Activated CD8-positive, alpha-beta T cell treated with anti-CD3 and anti-CD28 coated beads for 36 hours (primary cell): ENCODE data around the gene RMP24. TPM values are rescaled to one million over a fixed set of nuclear protein-coding genes. Genes with fewer than 3 reads are reported as not detected.
"Not testable (repeated sequence)": the region's sequence is repeated elsewhere in the genome, so short reads cannot be mapped to it uniquely, and the experiment has no call there.

Source experiments
- ATAC-seq: fragments of 200-7000 bp; cut with Tn5 transposase; one replicate; pipeline ENCODE4 v1.10.0; 2021; ENCODE audit warnings: mild to moderate bottlenecking, moderate library complexity
- CTCF ChIA-PET: fragments of 350-600 bp; sonication (Branson Sonifier 250); formaldehyde crosslinking; loops from one replicate; lab custom pipeline; 2021; ENCODE audit warnings: antibody characterized with exemption; lab: Charles Lee
- POLR2A ChIA-PET: fragments of 350-600 bp; sonication (Branson Sonifier 250); formaldehyde crosslinking; loops from one replicate; lab custom pipeline; 2021; ENCODE audit warnings: antibody characterized with exemption; lab: Charles Lee
- DNase-seq: peaks from one replicate; pipeline ENCODE4 v3.0.0-alpha.2; 2020
- H3K27ac Mint-ChIP-seq: one replicate; pipeline ENCODE4 v1.8.0; 2021; ENCODE audit warnings: mild to moderate bottlenecking, mixed read lengths
- H3K27me3 Mint-ChIP-seq: one replicate; pipeline ENCODE4 v1.8.0; 2021; ENCODE audit warnings: mixed read lengths
- H3K36me3 Mint-ChIP-seq: one replicate; pipeline ENCODE4 v1.8.0; 2021; ENCODE audit warnings: low read depth, mixed read lengths
- H3K4me1 Mint-ChIP-seq: one replicate; pipeline ENCODE4 v1.8.0; 2021; ENCODE audit warnings: low read depth, mixed read lengths
- H3K4me3 Mint-ChIP-seq: one replicate; pipeline ENCODE4 v1.8.0; 2021; ENCODE audit warnings: mild to moderate bottlenecking, moderate library complexity, mixed read lengths
- H3K9me3 Mint-ChIP-seq: one replicate; pipeline ENCODE4 v1.8.0; 2021; ENCODE audit warnings: mixed read lengths
- CTCF ChIP-seq: fragments of 200-600 bp; IDR thresholded peaks from one replicate; pipeline ENCODE4 v1.8.0; 2022; ENCODE audit warnings: antibody characterized with exemption, mild to moderate bottlenecking
- intact Hi-C: fragments of 100-400 bp; cut with micrococcal nuclease; formaldehyde crosslinking; loops from one replicate; pipeline ENCODE4 v1.10.0; 2022
- microRNA-seq: library from miRNA; unstranded; fragments of <30 nt; microRNA quantifications from one replicate; pipeline ENCODE4 v1.2.0, GENCODE V29; 2022; ENCODE audit warnings: borderline microRNAs expressed, borderline replicate concordance
- total RNA-seq, 2 experiments: library from RNA; stranded (reverse); gene quantifications; one replicate each; pipeline ENCODE4 v1.2.3, GENCODE V29; 2021

RMP24 gene

DNA sequence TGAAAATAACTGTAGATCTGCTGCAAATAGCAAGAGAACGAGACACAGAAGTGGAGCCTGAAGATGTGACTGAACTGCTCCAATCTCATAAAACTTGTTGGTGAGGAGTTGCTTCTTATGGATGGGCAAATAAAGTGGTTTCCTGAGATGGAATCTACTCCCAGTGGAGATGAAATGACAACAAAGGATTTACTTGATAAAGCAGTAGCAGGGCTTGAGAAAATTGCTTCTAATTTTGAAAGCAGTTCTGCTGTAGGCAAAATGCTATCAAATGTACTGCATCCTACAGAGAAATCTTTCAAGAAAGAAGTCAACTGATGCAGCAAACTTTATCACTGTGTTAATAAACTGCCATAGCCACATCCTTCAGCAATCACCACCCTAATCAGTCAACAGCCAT lies 50.9 kb downstream of the RMP24 start:
- no peak for TF ChIP-seq CTCF
- Mint-ChIP-seq H3K27ac (no peak overlapping the region), H3K27me3 (no peaks in the 10 kb centered on the region), H3K4me1 (no peaks in the 10 kb centered on the region), H3K36me3 (peaks cover 10% of the 10 kb centered on the region), H3K9me3 (no peaks in the 10 kb centered on the region), H3K4me3 (no peak overlapping the region)
- ChIA-PET POLR2A (no interaction called here), CTCF (interaction anchor here (1.1 to 1.4 kb wide), 2 partner anchors 10 to 40 kb away, joined by 3 read pairs; no protein-coding TSS in a partner anchor)
- intact Hi-C loops: no loop called here
- ATAC-seq (no peak), DNase-seq (no peak)

DNA sequence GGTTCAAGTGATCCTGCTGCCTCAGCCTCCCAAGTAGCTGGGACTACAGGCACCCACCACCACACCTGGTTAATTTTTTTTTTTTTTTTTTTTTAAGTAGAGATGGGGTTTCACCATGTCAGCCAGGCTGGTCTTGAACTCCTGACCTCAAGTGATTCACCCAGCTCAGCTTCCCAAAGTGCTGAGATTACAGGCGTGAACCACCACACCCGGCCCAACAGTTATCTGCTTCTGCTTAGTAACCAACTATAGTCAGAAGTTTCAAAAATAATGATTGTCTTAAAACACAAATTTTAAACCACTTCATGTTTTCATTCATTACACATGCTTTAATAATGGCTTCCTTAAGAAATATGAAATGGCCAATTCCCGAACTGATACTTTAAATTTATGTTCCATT lies 51.8 kb downstream of the RMP24 start:
- ATAC-seq, CTCF ChIA-PET, H3K27me3 Mint-ChIP-seq, H3K4me1 Mint-ChIP-seq, DNase-seq, H3K4me3 Mint-ChIP-seq, intact Hi-C loops, H3K27ac Mint-ChIP-seq, H3K9me3 Mint-ChIP-seq, POLR2A ChIA-PET: not testable (repeated sequence)
- peaks cover 14% of the 10 kb centered on the region for H3K36me3 Mint-ChIP-seq

- no peak for TF ChIP-seq CTCF
- no peak for DNase-seq
- no peak overlapping the region for H3K4me3 Mint-ChIP-seq
Measured at GRCh38 chr18:36025025-36025424, 52.5 kb downstream of the RMP24 start.

DNA sequence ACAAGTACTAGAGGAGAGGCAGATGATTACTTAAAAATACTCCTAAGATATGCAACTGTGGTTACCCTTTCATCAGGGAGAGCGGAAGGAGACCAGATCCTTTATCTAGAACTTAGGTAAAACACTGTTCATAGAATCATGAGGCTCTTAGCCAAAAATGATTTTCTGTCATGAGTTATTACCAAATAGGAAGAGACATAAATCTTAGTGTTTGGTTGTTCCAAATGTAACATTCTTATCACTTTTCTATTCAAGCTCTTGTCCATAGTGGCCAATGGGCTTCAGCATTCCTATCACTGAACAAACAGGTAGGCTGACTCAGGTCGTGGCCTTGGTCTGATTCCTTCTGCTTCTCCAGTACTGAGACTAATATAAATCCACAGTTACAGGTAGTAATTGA lies 56.4 kb downstream of the RMP24 start:
- H3K27ac Mint-ChIP-seq: peak overlapping the region; percentile 4
- ChIA-PET POLR2A (interaction anchor here (1.2 kb wide), 1 partner anchor 101 kb away, joined by 3 read pairs; the partner anchor contains the start of genes ELP2 and SLC39A6), CTCF (interaction anchor here (6.3 kb wide), 1 partner anchor 11 kb away, joined by 28 read pairs; no protein-coding TSS in a partner anchor)
- no peaks in the 10 kb centered on the region for H3K27me3 Mint-ChIP-seq
- intact Hi-C loops: no loop called here
- TF ChIP-seq CTCF: no peak
- peaks cover 10% of the 10 kb centered on the region for H3K4me1 Mint-ChIP-seq
- H3K36me3 Mint-ChIP-seq: peaks cover 21% of the 10 kb centered on the region
- ATAC-seq (no peak), DNase-seq (no peak)
- H3K9me3 Mint-ChIP-seq: no peaks in the 10 kb centered on the region
- no peak overlapping the region for H3K4me3 Mint-ChIP-seq

More at GRCh38 chr18:36025025-36025424, 52.5 kb downstream of the RMP24 start:
- Mint-ChIP-seq H3K4me1 (peaks cover 6% of the 10 kb centered on the region), H3K36me3 (peaks cover 17% of the 10 kb centered on the region), H3K9me3 (no peaks in the 10 kb centered on the region), H3K27me3 (no peaks in the 10 kb centered on the region), H3K27ac (no peak overlapping the region)
- intact Hi-C loops: no loop called here
- no peak for ATAC-seq
- CTCF ChIA-PET: interaction anchor here (1.2 kb wide), 1 partner anchor 7 kb away, joined by 4 read pairs; no protein-coding TSS in a partner anchor
- POLR2A ChIA-PET: no interaction called here

Small RNA genes within 50 kb of the gene (microRNA-seq; reads per million reads assigned to microRNA genes)
- gene MIR3929: not detected

Other genes starting within 250 kb of the RMP24 start
- 10 to 100 TPM; 29.4 to 31.9 TPM for gene RPRD1A, start 94.9 kb downstream of the RMP24 start, total RNA-seq
- 10 to 100 TPM; 20.6 to 20.8 TPM for gene SLC39A6, start 156.7 kb downstream of the RMP24 start, total RNA-seq
- 100 to 1,000 TPM in 1 of 2 experiments, 10 to 100 TPM in 1; 98.8 to 105 TPM for gene ELP2, start 157.2 kb downstream of the RMP24 start, total RNA-seq
- gene MOCOS, start 214.8 kb downstream of the RMP24 start, total RNA-seq: under 1 TPM; 0.13 to 0.18 TPM